GM23338 (cell line): ENCODE measurements around the gene CALML5. TPM values are rescaled to one million over a fixed set of nuclear protein-coding genes. Genes with fewer than 3 reads are reported as not detected.

ENCODE experiments used
- ATAC-seq: fragments of 200-7000 bp; cut with Tn5 transposase; 3 replicates; pipeline ENCODE4 v1.9.1; 2020
- DNase-seq: peaks from one replicate; pipeline ENCODE4 v3.0.0-alpha.2; 2015; ENCODE audit warnings: low spot score
- H2AFZ ChIP-seq: fragments of 200-600 bp; sonication (generic); 2 replicates; pipeline ENCODE4 v1.8.0; 2016; ENCODE audit warnings: antibody characterized with exemption, mild to moderate bottlenecking, moderate library complexity
- H3F3A ChIP-seq: fragments of 200-600 bp; sonication (generic); replicated peaks from 2 replicates; pipeline ENCODE4 v1.8.0; 2017; ENCODE audit warnings: antibody characterized with exemption, mixed run types, low read depth
- H3K27ac ChIP-seq: fragments of 200-600 bp; sonication (generic); 2 replicates; pipeline ENCODE4 v1.6.1; 2016; ENCODE audit warnings: low read depth
- H3K27me3 ChIP-seq: fragments of 200-600 bp; sonication (generic); 2 replicates; pipeline ENCODE4 v1.8.0; 2016; ENCODE audit warnings: mild to moderate bottlenecking, mixed run types, moderate library complexity; ENCODE audit not compliant: insufficient read depth
- H3K36me3 ChIP-seq: fragments of 200-600 bp; sonication (generic); 2 replicates; pipeline ENCODE4 v1.8.0; 2016; ENCODE audit warnings: mild to moderate bottlenecking; ENCODE audit not compliant: insufficient read depth
- H3K4me1 ChIP-seq: fragments of 200-600 bp; sonication (generic); 2 replicates; pipeline ENCODE4 v1.8.0; 2016; ENCODE audit warnings: mild to moderate bottlenecking, moderate library complexity; ENCODE audit not compliant: insufficient read depth
- H3K4me2 ChIP-seq: fragments of 200-600 bp; sonication (generic); 2 replicates; pipeline ENCODE4 v1.7.1; 2017; ENCODE audit warnings: mixed run types
- H3K4me3 ChIP-seq: fragments of 200-600 bp; sonication (generic); 2 replicates; pipeline ENCODE4 v1.6.1; 2016; ENCODE audit warnings: mixed run types
- H3K79me2 ChIP-seq: fragments of 200-600 bp; sonication (generic); replicated peaks from 2 replicates; pipeline ENCODE4 v1.8.0; 2017; ENCODE audit warnings: mild to moderate bottlenecking; ENCODE audit not compliant: insufficient read depth
- H3K9me2 ChIP-seq: fragments of 200-600 bp; sonication (generic); 2 replicates; pipeline ENCODE4 v1.8.0; 2017; ENCODE audit not compliant: insufficient read depth
- H4K20me1 ChIP-seq: fragments of 200-600 bp; sonication (generic); replicated peaks from 2 replicates; pipeline ENCODE4 v1.8.0; 2017; ENCODE audit warnings: mild to moderate bottlenecking; ENCODE audit not compliant: insufficient read depth
- H3K27ac Mint-ChIP-seq: 2 replicates; pipeline ENCODE4 v1.8.0; 2020; ENCODE audit warnings: inconsistent platforms, mild to moderate bottlenecking, moderate library complexity, mixed read lengths
- H3K27me3 Mint-ChIP-seq: 3 replicates; pipeline ENCODE4 v1.8.0; 2022; ENCODE audit warnings: low read depth, mild to moderate bottlenecking, moderate library complexity, mixed read lengths, inconsistent platforms; ENCODE audit not compliant: insufficient read depth, poor library complexity
- H3K36me3 Mint-ChIP-seq: 3 replicates; pipeline ENCODE4 v1.8.0; 2021; ENCODE audit warnings: low read depth, mild to moderate bottlenecking, inconsistent platforms, moderate library complexity, mixed read lengths
- H3K4me1 Mint-ChIP-seq: 3 replicates; pipeline ENCODE4 v1.8.0; 2020; ENCODE audit warnings: mild to moderate bottlenecking, inconsistent platforms, mixed read lengths
- H3K4me3 Mint-ChIP-seq: 3 replicates; pipeline ENCODE4 v1.8.0; 2021; ENCODE audit warnings: moderate library complexity, mild to moderate bottlenecking, inconsistent platforms, mixed read lengths
- H3K9me3 Mint-ChIP-seq: 3 replicates; pipeline ENCODE4 v1.8.0; 2020; ENCODE audit warnings: moderate library complexity, mild to moderate bottlenecking, inconsistent platforms, mixed read lengths
- CREB1 ChIP-seq: fragments of 250-450 bp; sonication (Bioruptor Pico); IDR thresholded peaks from 2 replicates; pipeline ENCODE4 v1.5.0; 2020; ENCODE audit warnings: low read depth, mild to moderate bottlenecking, moderate library complexity
- EZH2 ChIP-seq: fragments of 200-600 bp; sonication (generic); IDR thresholded peaks from one replicate; pipeline ENCODE4 v1.8.0; 2017; ENCODE audit warnings: antibody characterized with exemption, mild to moderate bottlenecking, low read depth; ENCODE audit not compliant: unreplicated experiment
- EZH2phosphoT487 ChIP-seq: fragments of 200-600 bp; sonication (generic); IDR thresholded peaks from one replicate; pipeline ENCODE4 v1.8.1; 2018; ENCODE audit warnings: antibody characterized with exemption; ENCODE audit not compliant: unreplicated experiment
- JUNB ChIP-seq: IDR thresholded peaks from one replicate; pipeline ENCODE4 v1.6.1; 2016; ENCODE audit warnings: antibody characterized with exemption; ENCODE audit not compliant: unreplicated experiment
- NANOG ChIP-seq: IDR thresholded peaks from 2 replicates; pipeline ENCODE4 v1.6.1; 2016; ENCODE audit warnings: antibody characterized with exemption, borderline replicate concordance
- STAT1 ChIP-seq: IDR thresholded peaks from one replicate; pipeline ENCODE4 v1.6.1; 2016; ENCODE audit warnings: antibody characterized with exemption; ENCODE audit not compliant: unreplicated experiment
- ZNF331 ChIP-seq: fragments of 250-450 bp; sonication (Bioruptor Pico); IDR thresholded peaks from 2 replicates; pipeline ENCODE4 v1.5.0; 2020; ENCODE audit warnings: low read depth, mild to moderate bottlenecking, moderate library complexity
- polyA plus RNA-seq: library from polyadenylated mRNA; unstranded; fragments of >200 nt; fragmentation: Nextera tagmentation; extraction: Ambion mirVana; gene quantifications from 2 replicates; pipeline ENCODE4 v1.2.1, GENCODE V29; 2016
- total RNA-seq: library from RNA; depleted of rRNA; stranded (reverse); fragments of >200 nt; shearing (Covaris generic); gene quantifications from 2 replicates; pipeline ENCODE4 v1.2.3, GENCODE V29; 2014
- TF ChIP-seq, protein P1 (sequence below): IDR thresholded peaks from one replicate; pipeline ENCODE4 v1.6.1; 2018; ENCODE audit warnings: antibody characterized with exemption; ENCODE audit not compliant: unreplicated experiment
- TF ChIP-seq, protein P2 (sequence below), 2 experiments: fragments of 200-600 bp in 1 of 2; sonication (generic) in 1 of 2; conservative IDR thresholded peaks; 2 replicates each; pipeline versions ENCODE4 v1.5.1 to v1.6.1; 2016 to 2017; ENCODE audit warnings: antibody characterized with exemption in 2 of 2, low read depth in 2 of 2, mild to moderate bottlenecking in 2 of 2, moderate library complexity in 1 of 2
- TF ChIP-seq, protein P3 (sequence below): IDR thresholded peaks from 2 replicates; pipeline ENCODE4 v1.6.1; 2016; ENCODE audit warnings: antibody characterized with exemption

CALML5 gene
- total and polyA plus RNA-seq, 2 experiments from 2014 or later, result 0.40 TPM; not detected in 1

DNA sequence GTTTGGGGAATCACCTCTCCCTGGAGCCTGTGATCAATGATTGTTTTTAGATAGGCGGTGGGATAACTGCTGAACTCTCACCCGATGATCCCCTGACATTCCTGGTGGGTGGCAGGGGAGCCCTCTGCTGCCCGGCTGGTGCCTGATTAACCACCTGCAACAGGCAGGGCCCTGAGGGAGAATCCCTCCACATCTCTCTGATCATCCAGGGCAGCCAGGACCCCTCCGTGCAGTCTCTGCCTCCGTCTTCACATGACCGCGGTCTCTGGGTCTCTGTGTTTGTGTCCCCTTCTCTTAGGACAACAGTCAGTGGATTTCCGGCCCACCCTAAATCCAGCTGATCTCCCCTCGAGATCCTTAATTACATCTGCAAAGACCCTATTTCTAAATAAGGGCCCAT, 17.4 kb downstream of the CALML5 start:
- Histone ChIP-seq H2AFZ (no peak overlapping the region), H4K20me1 (no peaks in the 10 kb centered on the region), H3K4me3 (no peak overlapping the region), H3K36me3 (no peaks in the 10 kb centered on the region), H3K4me2 (no peak overlapping the region), H3K27me3 (no peaks in the 10 kb centered on the region), H3K9me2 (no peaks in the 10 kb centered on the region), H3F3A (peaks cover 6% of the 10 kb centered on the region; the same call in 1 of the 2 replicates), H3K79me2 (no peaks in the 10 kb centered on the region), H3K4me1 (peaks cover 11% of the 10 kb centered on the region), H3K27ac (no peak overlapping the region)
- TF ChIP-seq, protein P1, sequence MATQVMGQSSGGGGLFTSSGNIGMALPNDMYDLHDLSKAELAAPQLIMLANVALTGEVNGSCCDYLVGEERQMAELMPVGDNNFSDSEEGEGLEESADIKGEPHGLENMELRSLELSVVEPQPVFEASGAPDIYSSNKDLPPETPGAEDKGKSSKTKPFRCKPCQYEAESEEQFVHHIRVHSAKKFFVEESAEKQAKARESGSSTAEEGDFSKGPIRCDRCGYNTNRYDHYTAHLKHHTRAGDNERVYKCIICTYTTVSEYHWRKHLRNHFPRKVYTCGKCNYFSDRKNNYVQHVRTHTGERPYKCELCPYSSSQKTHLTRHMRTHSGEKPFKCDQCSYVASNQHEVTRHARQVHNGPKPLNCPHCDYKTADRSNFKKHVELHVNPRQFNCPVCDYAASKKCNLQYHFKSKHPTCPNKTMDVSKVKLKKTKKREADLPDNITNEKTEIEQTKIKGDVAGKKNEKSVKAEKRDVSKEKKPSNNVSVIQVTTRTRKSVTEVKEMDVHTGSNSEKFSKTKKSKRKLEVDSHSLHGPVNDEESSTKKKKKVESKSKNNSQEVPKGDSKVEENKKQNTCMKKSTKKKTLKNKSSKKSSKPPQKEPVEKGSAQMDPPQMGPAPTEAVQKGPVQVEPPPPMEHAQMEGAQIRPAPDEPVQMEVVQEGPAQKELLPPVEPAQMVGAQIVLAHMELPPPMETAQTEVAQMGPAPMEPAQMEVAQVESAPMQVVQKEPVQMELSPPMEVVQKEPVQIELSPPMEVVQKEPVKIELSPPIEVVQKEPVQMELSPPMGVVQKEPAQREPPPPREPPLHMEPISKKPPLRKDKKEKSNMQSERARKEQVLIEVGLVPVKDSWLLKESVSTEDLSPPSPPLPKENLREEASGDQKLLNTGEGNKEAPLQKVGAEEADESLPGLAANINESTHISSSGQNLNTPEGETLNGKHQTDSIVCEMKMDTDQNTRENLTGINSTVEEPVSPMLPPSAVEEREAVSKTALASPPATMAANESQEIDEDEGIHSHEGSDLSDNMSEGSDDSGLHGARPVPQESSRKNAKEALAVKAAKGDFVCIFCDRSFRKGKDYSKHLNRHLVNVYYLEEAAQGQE, result no peak
- TF ChIP-seq, protein P2, sequence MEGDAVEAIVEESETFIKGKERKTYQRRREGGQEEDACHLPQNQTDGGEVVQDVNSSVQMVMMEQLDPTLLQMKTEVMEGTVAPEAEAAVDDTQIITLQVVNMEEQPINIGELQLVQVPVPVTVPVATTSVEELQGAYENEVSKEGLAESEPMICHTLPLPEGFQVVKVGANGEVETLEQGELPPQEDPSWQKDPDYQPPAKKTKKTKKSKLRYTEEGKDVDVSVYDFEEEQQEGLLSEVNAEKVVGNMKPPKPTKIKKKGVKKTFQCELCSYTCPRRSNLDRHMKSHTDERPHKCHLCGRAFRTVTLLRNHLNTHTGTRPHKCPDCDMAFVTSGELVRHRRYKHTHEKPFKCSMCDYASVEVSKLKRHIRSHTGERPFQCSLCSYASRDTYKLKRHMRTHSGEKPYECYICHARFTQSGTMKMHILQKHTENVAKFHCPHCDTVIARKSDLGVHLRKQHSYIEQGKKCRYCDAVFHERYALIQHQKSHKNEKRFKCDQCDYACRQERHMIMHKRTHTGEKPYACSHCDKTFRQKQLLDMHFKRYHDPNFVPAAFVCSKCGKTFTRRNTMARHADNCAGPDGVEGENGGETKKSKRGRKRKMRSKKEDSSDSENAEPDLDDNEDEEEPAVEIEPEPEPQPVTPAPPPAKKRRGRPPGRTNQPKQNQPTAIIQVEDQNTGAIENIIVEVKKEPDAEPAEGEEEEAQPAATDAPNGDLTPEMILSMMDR (conservative IDR thresholded peaks at IDR 0.05; ENCODE audit: low read depth in 2 of 2), result peak in 1 of 2 experiments; percentile 16; a peak in 1 of 4 replicates
- no peak for TF ChIP-seq NANOG
- Mint-ChIP-seq H3K9me3 (peaks cover 3% of the 10 kb centered on the region; the same call in 1 of the 3 replicates), H3K27ac (no peak overlapping the region), H3K27me3 (peaks cover 30% of the 10 kb centered on the region), H3K4me3 (no peak overlapping the region), H3K4me1 (peaks cover 18% of the 10 kb centered on the region), H3K36me3 (no peaks in the 10 kb centered on the region; the same call in 2 of the 3 replicates)
- no peak for DNase-seq
- ATAC-seq, result no peak

DNA sequence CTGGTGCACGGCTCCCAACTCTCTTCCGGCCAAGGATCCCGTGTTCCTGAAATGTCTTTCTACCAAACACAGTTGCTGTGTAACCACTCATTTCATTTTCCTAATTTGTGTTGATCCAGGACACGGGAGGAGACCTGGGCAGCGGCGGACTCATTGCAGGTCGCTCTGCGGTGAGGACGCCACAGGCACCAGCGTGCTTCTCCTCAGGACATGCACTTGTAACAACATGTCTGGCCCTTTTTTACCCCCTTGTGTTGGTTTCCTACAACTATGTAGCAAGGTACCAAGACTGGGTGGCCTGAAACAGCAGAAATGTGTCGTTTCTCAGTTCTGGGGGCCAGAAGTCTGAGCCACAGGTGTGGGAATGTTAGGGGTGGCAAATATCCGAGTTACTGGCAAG, 18.2 kb downstream of the CALML5 start:
- no peak for DNase-seq
- H3K4me3 ChIP-seq, result no peak overlapping the region
- TF ChIP-seq EZH2phosphoT487 (no peak), EZH2 (no peak), ZNF331 (CRISPR knock-in tag) (no peak), JUNB (no peak), STAT1 (no peak), CREB1 (CRISPR knock-in tag) (no peak)
- TF ChIP-seq, protein P3, sequence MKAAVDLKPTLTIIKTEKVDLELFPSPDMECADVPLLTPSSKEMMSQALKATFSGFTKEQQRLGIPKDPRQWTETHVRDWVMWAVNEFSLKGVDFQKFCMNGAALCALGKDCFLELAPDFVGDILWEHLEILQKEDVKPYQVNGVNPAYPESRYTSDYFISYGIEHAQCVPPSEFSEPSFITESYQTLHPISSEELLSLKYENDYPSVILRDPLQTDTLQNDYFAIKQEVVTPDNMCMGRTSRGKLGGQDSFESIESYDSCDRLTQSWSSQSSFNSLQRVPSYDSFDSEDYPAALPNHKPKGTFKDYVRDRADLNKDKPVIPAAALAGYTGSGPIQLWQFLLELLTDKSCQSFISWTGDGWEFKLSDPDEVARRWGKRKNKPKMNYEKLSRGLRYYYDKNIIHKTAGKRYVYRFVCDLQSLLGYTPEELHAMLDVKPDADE, result no peak
- TF ChIP-seq, protein P2 (conservative IDR thresholded peaks at IDR 0.05; ENCODE audit: low read depth in 2 of 2), result no peak
- TF ChIP-seq, protein P1, result no peak

More for the DNA sequence above, 18.2 kb downstream of the CALML5 start:
- Histone ChIP-seq H3K27me3 (no peaks in the 10 kb centered on the region), H3F3A (peaks cover 8% of the 10 kb centered on the region; the same call in 1 of the 2 replicates), H3K36me3 (no peaks in the 10 kb centered on the region), H3K9me2 (no peaks in the 10 kb centered on the region), H3K79me2 (no peaks in the 10 kb centered on the region), H3K4me2 (no peak overlapping the region), H2AFZ (no peak overlapping the region; the same call in 1 of the 2 replicates), H4K20me1 (no peaks in the 10 kb centered on the region), H3K4me1 (peaks cover 13% of the 10 kb centered on the region), H3K27ac (no peak overlapping the region)
- no peak overlapping the region for H3K4me3 Mint-ChIP-seq
- peaks cover 3% of the 10 kb centered on the region; the same call in 1 of the 3 replicates for H3K9me3 Mint-ChIP-seq
- H3K36me3 Mint-ChIP-seq, result no peaks in the 10 kb centered on the region; the same call in 2 of the 3 replicates
- H3K27ac Mint-ChIP-seq, result no peak overlapping the region
- ATAC-seq, result no peak
- H3K27me3 Mint-ChIP-seq, result peaks cover 26% of the 10 kb centered on the region
- peaks cover 14% of the 10 kb centered on the region for H3K4me1 Mint-ChIP-seq
